ENCODE measurements around the gene LPA. TPM values are rescaled to one million over a fixed set of nuclear protein-coding genes. Genes with fewer than 3 reads are reported as not detected.
"Not testable (repeated sequence)": the region's sequence is repeated elsewhere in the genome, so short reads cannot be mapped to it uniquely, and the experiment has no call there.

LPA gene
- total and polyA plus RNA-seq, 2 of the 13 experiments (the other 11 are each of a cell fraction or from before 2014, with no cell fraction given), result not detected

DNA sequence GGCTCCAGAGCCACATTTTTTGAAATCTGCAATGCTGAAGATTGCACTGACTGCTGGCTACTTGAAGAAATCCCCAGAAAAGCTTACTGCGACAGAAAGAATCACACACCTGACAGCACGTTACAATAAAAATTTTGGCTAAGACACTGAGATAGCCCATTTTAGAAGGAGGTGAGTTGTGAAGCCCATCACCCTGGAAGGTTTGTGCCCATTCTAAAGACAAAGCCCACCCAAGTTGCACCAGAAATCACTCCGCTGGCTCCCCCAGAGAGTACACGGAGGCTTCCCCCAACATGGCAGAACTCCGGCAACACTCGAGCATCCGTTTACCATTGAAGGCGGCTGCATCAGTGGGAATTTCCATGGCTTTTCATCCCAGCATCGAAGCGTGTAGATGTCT is 29.4 kb downstream of the LPA start:
- no peak overlapping the region for H3K4me2 ChIP-seq (ENCODE audit: low read depth, low read length)
- TF ChIP-seq ZNF878 (CRISPR knock-in tag; IDR thresholded peaks at IDR 0.05), result no peak
- no peak overlapping the region for H2AFZ ChIP-seq (ENCODE audit: low read length)
- H3K9ac ChIP-seq (ENCODE audit: insufficient read depth, low read depth, low read length), result no peak overlapping the region
- 65% methylated on average over 8 of the region's 10 CpGs for WGBS (ENCODE audit: low lambda C conversion rate)
- H3K27ac ChIP-seq (ENCODE audit: extremely low read length, insufficient read depth, low read length), result no peak overlapping the region
- ChIA-PET POLR2A (no interaction called here), CTCF (ENCODE audit: low intra/inter-chr PET ratio, low total read pairs) (no interaction called here)
- no peaks in the 10 kb centered on the region for H3K36me3 ChIP-seq (replicated peaks in 1 of 2; ENCODE audit: control insufficient read depth in 1 of 2, insufficient read depth in 2 of 2, low read length in 2 of 2)
- no peak for FAIRE-seq
- no TSS peak for BruUV-seq (replicated peaks)
- H3K27me3 ChIP-seq (ENCODE audit: control insufficient read depth in 1 of 2, insufficient read depth in 2 of 2, low read length in 2 of 2), result no peaks in the 10 kb centered on the region
- no peaks in the 10 kb centered on the region for H3K4me1 ChIP-seq (ENCODE audit: insufficient read depth, low read length)
- no peak for ATAC-seq
- no peaks in the 10 kb centered on the region for H4K20me1 ChIP-seq (ENCODE audit: insufficient read depth, low read length)
- H3K79me2 ChIP-seq (ENCODE audit: insufficient read depth, low read length), result no peaks in the 10 kb centered on the region
- no peak overlapping the region for H3K4me3 ChIP-seq (replicated peaks in 1 of 3; ENCODE audit: insufficient read depth in 1 of 3, low read depth in 2 of 3, low read length in 3 of 3)
- no peaks in the 10 kb centered on the region for H3K9me3 ChIP-seq (ENCODE audit: low read length)
- DNase-seq (ENCODE audit: low spot score), result no peak
- in situ Hi-C loops (cut with HindIII; ENCODE audit: extremely low pct_ligation_motif_present, low pct_unique_long_range_greater_than_20kb) (no loop called here), intact Hi-C loops (cut with micrococcal nuclease; ENCODE audit: unreplicated experiment) (no loop called here)

DNA sequence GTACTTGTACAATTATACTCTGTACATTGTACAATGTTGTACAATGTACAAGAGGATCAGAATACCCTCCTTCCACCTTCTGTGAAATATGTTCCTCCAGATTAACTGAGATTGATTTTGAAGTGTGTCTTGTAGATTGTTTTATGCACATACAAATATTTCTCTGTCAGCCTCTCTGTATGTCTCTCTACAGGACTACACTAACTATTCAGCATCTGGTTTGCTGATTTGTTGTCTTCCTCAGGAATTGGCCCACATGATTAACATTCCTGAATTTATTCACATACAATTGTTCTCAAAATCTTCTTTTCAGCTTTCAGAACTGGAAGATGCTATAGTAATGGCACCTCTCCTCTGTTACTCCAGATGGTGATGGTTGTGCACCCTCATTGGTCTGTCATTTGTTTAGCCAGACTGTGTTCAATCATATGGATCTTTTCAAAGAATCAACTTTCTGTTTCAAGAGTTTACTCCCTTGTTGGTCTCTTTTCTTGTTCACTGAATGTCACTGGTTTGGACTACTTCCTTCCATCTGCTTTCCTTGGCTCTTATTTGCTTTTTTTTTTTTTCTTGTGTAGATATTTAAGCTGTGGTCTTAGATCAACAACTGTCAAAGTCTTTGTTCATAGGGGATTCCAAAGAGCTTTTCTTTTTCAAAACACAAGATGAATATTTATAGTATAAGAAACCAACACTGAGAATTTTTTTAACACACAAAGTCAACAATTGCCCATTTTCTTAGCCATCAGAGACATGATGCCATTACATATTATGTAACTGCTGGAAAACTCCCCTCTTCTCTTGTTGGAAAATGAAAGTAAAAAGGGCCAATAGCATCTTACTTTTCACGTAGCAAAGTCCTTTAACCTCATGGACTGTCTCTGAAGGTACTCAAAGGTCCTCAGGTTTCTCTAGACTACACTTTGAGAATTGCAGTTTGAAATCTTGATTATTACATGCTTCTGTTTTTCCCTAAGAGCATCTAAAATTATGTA is 67.9 kb downstream of the LPA start:
- BruUV-seq (replicated peaks), result no TSS peak
- DNase-seq (ENCODE audit: low spot score) (no peak), ATAC-seq (no peak), FAIRE-seq (no peak)
- no peak overlapping the region for H2AFZ ChIP-seq (ENCODE audit: low read length)
- no peaks in the 10 kb centered on the region for H3K79me2 ChIP-seq (ENCODE audit: insufficient read depth, low read length)
- 0% methylated on average over 1 of the region's 1 CpG for WGBS (ENCODE audit: low lambda C conversion rate)
- H3K4me3 ChIP-seq (replicated peaks in 1 of 3; ENCODE audit: insufficient read depth in 1 of 3, low read depth in 2 of 3, low read length in 3 of 3), result no peak overlapping the region
- TF ChIP-seq ZNF766 (CRISPR knock-in tag; IDR thresholded peaks at IDR 0.05; ENCODE audit: borderline replicate concordance) (no peak), MTA3 (CRISPR knock-in tag; IDR thresholded peaks at IDR 0.05) (no peak), HOXA3 (CRISPR knock-in tag; IDR thresholded peaks at IDR 0.05) (no peak), CENPT (CRISPR knock-in tag; IDR thresholded peaks at IDR 0.05; ENCODE audit: low read depth) (no peak), HHEX (CRISPR knock-in tag; IDR thresholded peaks at IDR 0.05) (no peak), TMF1 (CRISPR knock-in tag; IDR thresholded peaks at IDR 0.05; ENCODE audit: low read depth) (no peak), SUZ12 (IDR thresholded peaks at IDR 0.05; ENCODE audit: low read depth, low read length) (no peak), ZNF660 (CRISPR knock-in tag; IDR thresholded peaks at IDR 0.05; ENCODE audit: borderline replicate concordance, low read depth) (no peak), ZSCAN9 (CRISPR knock-in tag; IDR thresholded peaks at IDR 0.05; ENCODE audit: borderline replicate concordance) (no peak)
- no peaks in the 10 kb centered on the region for H3K36me3 ChIP-seq (replicated peaks in 1 of 2; ENCODE audit: control insufficient read depth in 1 of 2, insufficient read depth in 2 of 2, low read length in 2 of 2)
- intact Hi-C loops (cut with micrococcal nuclease; ENCODE audit: unreplicated experiment), result no loop called here
- no peak overlapping the region for H3K4me2 ChIP-seq (ENCODE audit: low read depth, low read length)
- in situ Hi-C loops (cut with HindIII; ENCODE audit: extremely low pct_ligation_motif_present, low pct_unique_long_range_greater_than_20kb), result no loop called here
- H3K9me3 ChIP-seq (ENCODE audit: low read length), result no peaks in the 10 kb centered on the region
- H3K27me3 ChIP-seq (ENCODE audit: control insufficient read depth in 1 of 2, insufficient read depth in 2 of 2, low read length in 2 of 2), result no peaks in the 10 kb centered on the region
- no peak overlapping the region for H3K27ac ChIP-seq (ENCODE audit: extremely low read length, insufficient read depth, low read length)
- POLR2A ChIA-PET, result no interaction called here
- H3K4me1 ChIP-seq (ENCODE audit: insufficient read depth, low read length), result no peaks in the 10 kb centered on the region
- CTCF ChIA-PET (ENCODE audit: low intra/inter-chr PET ratio, low total read pairs), result no interaction called here
- no peak overlapping the region for H3K9ac ChIP-seq (ENCODE audit: insufficient read depth, low read depth, low read length)
- H4K20me1 ChIP-seq (ENCODE audit: insufficient read depth, low read length), result no peaks in the 10 kb centered on the region

DNA sequence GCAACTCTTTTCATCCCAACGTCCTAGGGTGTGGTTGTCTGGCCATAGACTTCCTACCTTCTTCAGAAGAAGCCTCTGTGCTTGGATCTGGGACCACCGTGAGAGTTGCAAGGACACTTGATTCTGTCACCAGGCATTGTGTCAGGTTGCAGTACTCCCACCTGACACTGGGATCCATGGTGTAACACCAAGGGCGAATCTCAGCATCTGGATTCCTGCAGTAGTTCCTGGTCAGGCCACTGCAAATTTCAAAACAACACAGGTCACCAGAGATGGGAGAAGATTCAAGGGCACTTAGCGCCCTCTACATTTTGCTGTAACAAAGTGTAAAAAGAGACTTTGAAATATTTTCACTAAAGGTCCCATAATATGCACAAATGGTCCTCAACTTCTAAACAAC is 68.8 kb downstream of the LPA start:
- H3K9ac ChIP-seq (ENCODE audit: insufficient read depth, low read depth, low read length); H2AFZ ChIP-seq (ENCODE audit: low read length); H3K4me2 ChIP-seq (ENCODE audit: low read depth, low read length); DNase-seq (ENCODE audit: low spot score); H4K20me1 ChIP-seq (ENCODE audit: insufficient read depth, low read length); H3K36me3 ChIP-seq (replicated peaks in 1 of 2; ENCODE audit: control insufficient read depth in 1 of 2, insufficient read depth in 2 of 2, low read length in 2 of 2); H3K27me3 ChIP-seq (ENCODE audit: control insufficient read depth in 1 of 2, insufficient read depth in 2 of 2, low read length in 2 of 2); H3K79me2 ChIP-seq (ENCODE audit: insufficient read depth, low read length); CTCF ChIA-PET (ENCODE audit: low intra/inter-chr PET ratio, low total read pairs); POLR2A ChIA-PET; H3K27ac ChIP-seq (ENCODE audit: extremely low read length, insufficient read depth, low read length); H3K4me1 ChIP-seq (ENCODE audit: insufficient read depth, low read length); in situ Hi-C loops (cut with HindIII; ENCODE audit: extremely low pct_ligation_motif_present, low pct_unique_long_range_greater_than_20kb); BruUV-seq (replicated peaks); H3K9me3 ChIP-seq (ENCODE audit: low read length); H3K4me3 ChIP-seq (replicated peaks in 1 of 3; ENCODE audit: insufficient read depth in 1 of 3, low read depth in 2 of 3, low read length in 3 of 3); intact Hi-C loops (cut with micrococcal nuclease; ENCODE audit: unreplicated experiment): not testable (repeated sequence)
- FAIRE-seq (peak; percentile 72), ATAC-seq (peak; percentile 89)
- 12% methylated on average over 4 of the region's 4 CpGs for WGBS (ENCODE audit: low lambda C conversion rate)
